ENCODE measurements around the gene HOXB13. TPM values are rescaled to one million over a fixed set of nuclear protein-coding genes. Genes with fewer than 3 reads are reported as not detected.

The HOXB13 gene
- total RNA-seq, 2 experiments from 2014 or later, result not detected

DNA sequence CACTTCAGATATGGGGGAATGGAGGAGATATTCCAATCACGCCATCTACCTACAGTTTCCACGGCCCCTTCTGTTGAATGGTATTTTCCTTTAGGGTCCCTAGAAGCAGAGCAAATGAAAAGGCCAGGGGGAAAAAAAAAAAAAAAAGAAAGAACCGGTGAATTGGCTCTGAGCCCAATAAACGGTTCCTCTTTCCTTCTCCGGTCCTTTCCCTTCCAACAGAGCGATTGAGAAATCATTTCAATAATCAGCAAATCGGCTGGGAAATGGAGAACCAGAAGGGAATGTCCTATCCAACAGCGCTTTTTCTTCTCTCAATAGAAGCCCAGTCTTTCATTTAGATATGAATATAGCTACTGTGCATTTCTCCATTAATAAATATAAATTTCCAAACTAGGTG, 26.8 kb upstream of the HOXB13 start:
- Histone ChIP-seq H3K79me2 (ENCODE audit: insufficient read depth, low read depth, low read length) (no peaks in the 10 kb centered on the region), H4K20me1 (ENCODE audit: insufficient read depth, low read length) (no peaks in the 10 kb centered on the region), H3K9me3 (ENCODE audit: low read length) (no peaks in the 10 kb centered on the region), H2AFZ (ENCODE audit: low read length) (no peak overlapping the region), H3K4me2 (ENCODE audit: low read length) (no peak overlapping the region), H3K36me3 (ENCODE audit: insufficient read depth, low read length) (no peaks in the 10 kb centered on the region), H3K4me1 (ENCODE audit: insufficient read depth, low read length, poor library complexity, severe bottlenecking) (no peaks in the 10 kb centered on the region), H3K4me3 (ENCODE audit: low read depth, low read length, poor library complexity, severe bottlenecking) (no peak overlapping the region), H3K27ac (ENCODE audit: low read depth, low read length, poor library complexity, severe bottlenecking) (no peak overlapping the region), H3K9me2 (ENCODE audit: insufficient read depth, low read length) (no peaks in the 10 kb centered on the region)
- DNase-seq (ENCODE audit: low spot score), result no peak
- BruUV-seq (replicated peaks), result no TSS peak
- ChIA-PET POLR2A (no interaction called here), CTCF (ENCODE audit: unreplicated experiment) (no interaction called here)
- intact Hi-C loops (cut with micrococcal nuclease; ENCODE audit: unreplicated experiment), result no loop called here
- TF ChIP-seq EZH2phosphoT487 (IDR thresholded peaks at IDR 0.05; ENCODE audit: borderline replicate concordance, low read depth, low read length), result no peak
- TF ChIP-seq CTCF (conservative IDR thresholded peaks at IDR 0.05; ENCODE audit: low read length), result no peak

DNA sequence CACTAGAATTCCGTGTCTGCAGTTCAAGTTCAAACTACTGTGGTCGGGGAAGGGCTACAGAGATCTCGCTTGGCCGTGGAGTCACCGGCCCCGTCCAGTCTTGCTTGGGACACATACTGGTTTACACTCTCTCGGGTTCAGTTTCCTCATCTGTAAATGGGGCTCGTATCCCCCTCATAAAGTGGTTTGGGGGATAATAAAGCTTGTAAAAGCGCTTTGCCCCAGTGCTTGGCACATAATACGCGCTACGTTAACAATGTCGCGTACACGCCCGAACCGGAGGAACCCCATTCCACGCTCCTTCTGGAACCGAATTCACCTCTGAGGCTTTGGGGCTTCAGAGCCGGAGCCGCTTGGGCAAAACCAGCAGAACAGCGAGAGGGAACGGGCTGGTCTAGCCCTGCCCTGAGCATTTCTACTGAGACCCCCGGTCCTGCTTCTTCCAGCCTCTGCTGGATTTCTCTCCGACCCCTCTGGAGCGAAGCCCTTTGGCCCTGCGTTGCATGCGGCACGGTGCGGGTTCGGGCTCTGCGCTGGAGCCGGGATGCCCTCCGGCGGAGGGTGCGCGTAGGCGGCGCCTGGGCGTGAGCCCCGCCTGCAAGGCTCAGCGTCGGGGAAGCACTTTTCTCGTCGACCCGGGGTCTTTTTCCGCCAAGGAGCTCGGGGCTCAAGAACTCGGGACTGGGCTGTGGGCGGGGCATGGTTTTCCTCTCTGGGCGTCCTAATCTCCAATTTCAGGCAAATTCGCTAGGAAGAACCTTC, 26.1 kb upstream of the HOXB13 start:
- TF ChIP-seq CTCF (conservative IDR thresholded peaks at IDR 0.05; ENCODE audit: low read length) (no peak), EZH2phosphoT487 (IDR thresholded peaks at IDR 0.05; ENCODE audit: borderline replicate concordance, low read depth, low read length) (no peak)
- intact Hi-C loops (cut with micrococcal nuclease; ENCODE audit: unreplicated experiment), result no loop called here
- DNase-seq (ENCODE audit: low spot score), result no peak
- POLR2A ChIA-PET, result no interaction called here
- Histone ChIP-seq H3K4me1 (ENCODE audit: insufficient read depth, low read length, poor library complexity, severe bottlenecking) (no peaks in the 10 kb centered on the region), H3K9me3 (ENCODE audit: low read length) (no peaks in the 10 kb centered on the region), H3K9me2 (ENCODE audit: insufficient read depth, low read length) (no peaks in the 10 kb centered on the region), H2AFZ (ENCODE audit: low read length) (no peak overlapping the region), H4K20me1 (ENCODE audit: insufficient read depth, low read length) (no peaks in the 10 kb centered on the region), H3K27ac (ENCODE audit: low read depth, low read length, poor library complexity, severe bottlenecking) (no peak overlapping the region), H3K4me2 (ENCODE audit: low read length) (no peak overlapping the region), H3K36me3 (ENCODE audit: insufficient read depth, low read length) (no peaks in the 10 kb centered on the region), H3K79me2 (ENCODE audit: insufficient read depth, low read depth, low read length) (no peaks in the 10 kb centered on the region), H3K4me3 (ENCODE audit: low read depth, low read length, poor library complexity, severe bottlenecking) (no peak overlapping the region)
- BruUV-seq (replicated peaks), result no TSS peak
- CTCF ChIA-PET (ENCODE audit: unreplicated experiment), result no interaction called here

- Histone ChIP-seq H2AFZ (ENCODE audit: low read length) (no peak overlapping the region), H3K9me2 (ENCODE audit: insufficient read depth, low read length) (no peaks in the 10 kb centered on the region), H3K4me3 (ENCODE audit: low read depth, low read length, poor library complexity, severe bottlenecking) (no peak overlapping the region), H3K79me2 (ENCODE audit: insufficient read depth, low read depth, low read length) (no peaks in the 10 kb centered on the region), H3K4me2 (ENCODE audit: low read length) (no peak overlapping the region), H4K20me1 (ENCODE audit: insufficient read depth, low read length) (no peaks in the 10 kb centered on the region), H3K9me3 (ENCODE audit: low read length) (no peaks in the 10 kb centered on the region), H3K36me3 (ENCODE audit: insufficient read depth, low read length) (no peaks in the 10 kb centered on the region), H3K27ac (ENCODE audit: low read depth, low read length, poor library complexity, severe bottlenecking) (no peak overlapping the region), H3K4me1 (ENCODE audit: insufficient read depth, low read length, poor library complexity, severe bottlenecking) (no peaks in the 10 kb centered on the region)
- no peak for DNase-seq (ENCODE audit: low spot score)
- ChIA-PET POLR2A (no interaction called here), CTCF (ENCODE audit: unreplicated experiment) (no interaction called here)
- no TSS peak for BruUV-seq (replicated peaks)
- TF ChIP-seq EZH2phosphoT487 (IDR thresholded peaks at IDR 0.05; ENCODE audit: borderline replicate concordance, low read depth, low read length), result no peak
- TF ChIP-seq CTCF (conservative IDR thresholded peaks at IDR 0.05; ENCODE audit: low read length), result no peak
- intact Hi-C loops (cut with micrococcal nuclease; ENCODE audit: unreplicated experiment), result no loop called here
Measured at GRCh38 chr17:48753794-48754499, 25.4 kb upstream of the HOXB13 start.
